Lung microvascular endothelial cell (primary cell): ENCODE results near the gene KIF25. TPM values are rescaled to one million over a fixed set of nuclear protein-coding genes. Genes with fewer than 3 reads are reported as not detected.
"Not testable (repeated sequence)": the region's sequence is repeated elsewhere in the genome, so short reads cannot be mapped to it uniquely, and the experiment has no call there.

Experiments used
- DNase-seq, 2 donors: peaks; one replicate each; pipeline versions ENCODE4 v3.0.0 to v3.0.0-alpha.2; 2010; ENCODE audit warnings: low read depth in 2 of 2
- total RNA-seq: library from RNA; depleted of rRNA; stranded (reverse); fragments of >200 nt; gene quantifications from 2 replicates; pipeline ENCODE4 v1.2.1, GENCODE V29; 2014

KIF25 gene
- total RNA-seq, 1 donor from 2014 or later = not detected

GRCh38 chr6:167995731-167996151 is 1.7 kb upstream of the KIF25 start:
- no peak for DNase-seq

GRCh38 chr6:167996424-167997199 is 859 bp upstream of the KIF25 start:
- no peak for DNase-seq

GRCh38 chr6:167998215-167998614 is 744 bp downstream of the KIF25 start:
- no peak for DNase-seq

GRCh38 chr6:168000198-168001028 is 2.9 kb downstream of the KIF25 start:
- no peak for DNase-seq

GRCh38 chr6:168001029-168001332 is 3.5 kb downstream of the KIF25 start:
- DNase-seq = no peak

- not testable (repeated sequence) for DNase-seq
Measured at GRCh38 chr6:168001514-168001913, 4.0 kb downstream of the KIF25 start.

- no peak for DNase-seq
Measured at GRCh38 chr6:168002804-168003203, 5.3 kb downstream of the KIF25 start.

- peak in 1 of 2 donors; percentile 31 for DNase-seq
Measured at GRCh38 chr6:168004023-168004422, 6.6 kb downstream of the KIF25 start.

- no peak for DNase-seq
Measured at GRCh38 chr6:168004945-168005344, 7.5 kb downstream of the KIF25 start.

- no peak for DNase-seq
Measured at GRCh38 chr6:168005796-168006195, 8.3 kb downstream of the KIF25 start.

GRCh38 chr6:168007592-168008338 is 10.3 kb downstream of the KIF25 start:
- DNase-seq = peak; percentile 16 to 98

GRCh38 chr6:168009331-168009730 is 11.9 kb downstream of the KIF25 start:
- DNase-seq = no peak

GRCh38 chr6:168011291-168011690 is 13.8 kb downstream of the KIF25 start:
- no peak for DNase-seq

GRCh38 chr6:168012431-168013249 is 15.2 kb downstream of the KIF25 start:
- no peak for DNase-seq

GRCh38 chr6:168013250-168013915 is 15.9 kb downstream of the KIF25 start:
- DNase-seq = no peak

- peak in 1 of 2 donors; percentile 18 for DNase-seq
Measured at GRCh38 chr6:168014428-168014827, 17.0 kb downstream of the KIF25 start.

- no peak for DNase-seq
Measured at GRCh38 chr6:168015009-168015408, 17.5 kb downstream of the KIF25 start.

- DNase-seq = no peak
Measured at GRCh38 chr6:168015482-168016175, 18.2 kb downstream of the KIF25 start.

- DNase-seq = no peak
Measured at GRCh38 chr6:168016176-168016620, 18.7 kb downstream of the KIF25 start.
